Suppressor macrophage treated with lipopolysaccharide for 1 hour (primary cell): ENCODE results near the gene LBHD2.

Source experiments
- DNase-seq, 3 donors: peaks; one replicate each; pipeline ENCODE4 v3.0.0-alpha.2; 2020 to 2022

LBHD2 gene

DNA sequence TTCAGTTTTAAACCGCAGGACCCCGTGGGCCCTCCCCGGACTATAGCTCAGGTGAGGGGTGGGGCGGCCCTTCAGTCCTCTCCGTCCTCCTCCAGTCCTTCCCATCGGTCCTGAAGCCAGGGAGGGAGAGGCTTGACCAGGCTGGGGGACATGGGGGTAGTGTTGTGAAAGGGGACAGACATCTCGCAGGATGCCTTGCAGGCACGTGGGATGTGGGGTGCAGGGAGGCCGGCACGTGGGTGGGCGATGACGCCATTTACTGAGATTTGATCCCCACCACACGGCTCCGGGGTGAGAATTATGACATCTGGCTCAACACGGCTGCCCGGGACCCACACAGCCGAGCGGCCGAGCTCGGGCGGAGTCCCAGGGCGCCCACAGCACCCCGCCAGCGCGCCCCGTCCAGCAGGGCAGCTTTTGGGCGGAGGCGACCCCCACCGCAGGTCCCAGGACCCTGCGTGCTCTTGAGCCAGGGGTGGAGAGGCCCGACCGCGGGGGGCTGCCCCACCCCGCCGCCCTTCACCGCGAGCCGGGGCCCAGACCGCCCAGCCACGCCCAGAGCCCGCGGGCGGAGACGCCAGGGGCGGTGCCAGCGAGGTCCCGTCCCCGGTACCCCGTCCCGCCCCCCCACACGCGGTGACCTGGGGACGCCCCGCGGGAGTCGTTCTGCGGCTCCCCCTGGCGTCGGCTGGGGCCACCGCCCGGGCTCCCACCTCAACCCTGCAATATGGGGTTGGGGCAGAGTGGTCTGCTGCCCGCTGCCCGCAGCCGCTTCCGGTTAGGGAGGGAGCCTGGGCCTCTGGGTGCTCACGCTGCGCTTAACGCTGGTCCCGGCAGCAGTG lies 7.3 kb downstream of the LBHD2 start:
- peak; percentile 73 to 94 (median 84) for DNase-seq

DNA sequence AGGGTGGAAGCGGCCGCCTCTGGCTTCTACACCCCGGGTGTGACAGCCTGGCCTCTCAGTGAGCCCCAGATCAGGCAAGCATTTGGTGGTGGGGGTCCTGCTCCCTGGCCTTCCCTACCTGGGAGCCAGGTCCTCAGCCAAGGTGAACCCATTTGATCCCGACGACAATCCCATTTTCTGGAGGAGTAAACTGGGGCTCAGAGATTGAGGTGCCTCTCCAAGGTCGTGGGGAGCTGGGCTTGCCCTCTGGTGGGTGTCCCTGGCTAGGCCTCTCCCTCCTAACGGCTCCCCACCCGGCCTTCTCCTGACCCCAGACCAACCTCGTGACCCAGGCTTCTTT lies 7.8 kb downstream of the LBHD2 start:
- no peak for DNase-seq

DNA sequence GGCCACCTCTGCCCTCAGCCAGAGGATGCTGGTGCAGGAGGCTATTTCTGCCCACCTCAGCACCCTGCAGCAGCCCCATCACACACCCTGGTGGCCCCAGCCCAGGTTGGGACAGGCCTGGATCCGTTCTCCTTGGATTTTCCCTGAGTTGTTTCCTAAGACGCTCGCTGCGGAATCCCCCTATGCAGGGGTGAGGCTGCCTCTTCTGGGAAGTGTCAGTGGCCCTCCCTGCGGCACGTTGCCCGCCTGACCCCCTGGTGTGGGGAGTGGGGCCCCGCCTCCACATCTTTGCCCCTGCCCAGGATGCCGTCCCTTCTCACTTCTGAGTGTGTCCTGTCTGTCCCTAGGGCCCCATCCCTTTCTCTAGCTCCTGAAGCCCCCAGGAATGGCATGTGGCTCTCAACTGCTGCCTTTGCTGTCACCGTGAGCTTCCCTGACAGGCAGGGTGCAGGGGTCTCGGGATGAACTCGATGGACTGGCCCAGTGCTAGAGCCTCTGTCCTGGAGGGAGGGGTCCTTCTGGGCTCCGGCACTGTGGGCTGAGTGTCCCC lies 9.9 kb downstream of the LBHD2 start:
- no peak for DNase-seq

DNA sequence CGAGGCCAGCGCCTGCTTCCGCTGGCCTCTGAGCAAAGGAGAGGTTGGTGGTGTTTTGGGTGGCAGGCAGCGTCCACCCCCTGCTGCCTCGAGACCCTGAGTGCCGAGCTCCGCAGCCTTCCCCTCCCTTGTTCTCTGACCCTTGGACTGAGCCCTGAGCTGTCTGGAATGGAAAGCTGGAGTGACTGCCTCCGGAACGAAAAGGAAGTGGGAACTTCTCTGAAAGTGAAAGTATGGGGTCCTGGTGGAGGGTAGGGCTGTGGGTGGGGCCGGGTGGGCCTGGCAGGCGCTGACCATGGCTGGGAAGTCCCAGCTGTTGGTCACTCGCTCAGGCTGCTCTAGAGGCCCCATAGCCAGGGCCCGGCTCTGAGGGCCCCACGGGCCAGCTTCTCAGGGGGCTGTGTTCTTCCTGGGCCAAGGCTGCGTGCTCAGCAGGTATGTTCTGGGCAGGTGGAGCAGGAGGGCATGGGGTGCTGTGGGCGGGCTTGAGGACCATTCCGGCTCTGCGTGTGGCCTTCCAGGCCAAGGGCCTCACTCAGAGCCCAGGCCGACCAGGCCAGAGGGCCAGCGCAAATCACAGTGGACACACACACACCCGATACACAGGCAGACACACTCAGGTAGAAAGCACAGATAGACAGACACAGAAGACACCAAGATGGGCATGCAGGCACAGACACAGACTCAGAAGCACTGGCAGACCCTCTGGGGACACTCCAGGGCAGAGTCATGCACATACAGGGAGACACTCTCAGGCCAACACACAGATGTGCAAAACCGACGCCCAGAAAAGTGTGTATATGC lies 10.6 kb downstream of the LBHD2 start, which contains the start of gene EXOC3L4:
EXOC3L4 (plus strand) TSS at position 320 of the 804 bp plus-strand sequence. CDS start 5,495 bp downstream, outside the sequence.
- peak; percentile 72 to 83 (median 80) for DNase-seq

DNA sequence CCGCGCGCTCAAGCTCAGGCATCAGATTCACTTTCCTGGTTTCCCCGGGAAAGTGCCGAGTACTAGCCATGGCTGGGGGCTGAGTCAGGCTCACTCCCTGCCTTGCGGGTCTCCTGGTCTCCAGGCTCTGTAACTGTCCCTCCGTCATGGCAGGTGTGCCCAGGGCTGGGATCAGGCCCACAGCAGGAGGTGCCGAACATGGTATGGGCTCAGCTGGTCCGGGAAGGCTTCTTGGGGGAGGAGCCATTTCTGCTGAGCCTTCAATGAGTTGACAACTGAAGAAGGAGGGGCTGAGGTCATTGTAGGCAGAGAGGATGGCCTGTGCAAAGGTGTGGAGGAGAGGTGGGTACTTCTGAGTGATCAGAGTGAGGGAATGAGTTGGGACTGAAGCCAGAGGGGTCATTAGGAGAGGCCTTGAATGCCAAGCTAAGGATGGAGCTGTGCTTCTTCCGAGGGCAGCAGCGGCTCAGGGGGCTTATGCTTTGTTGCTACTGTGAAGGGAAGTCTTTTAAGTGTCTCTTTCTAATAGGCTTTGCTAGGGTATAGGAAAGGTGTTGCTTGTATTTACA lies 11.3 kb downstream of the LBHD2 start:
- no peak for DNase-seq

DNA sequence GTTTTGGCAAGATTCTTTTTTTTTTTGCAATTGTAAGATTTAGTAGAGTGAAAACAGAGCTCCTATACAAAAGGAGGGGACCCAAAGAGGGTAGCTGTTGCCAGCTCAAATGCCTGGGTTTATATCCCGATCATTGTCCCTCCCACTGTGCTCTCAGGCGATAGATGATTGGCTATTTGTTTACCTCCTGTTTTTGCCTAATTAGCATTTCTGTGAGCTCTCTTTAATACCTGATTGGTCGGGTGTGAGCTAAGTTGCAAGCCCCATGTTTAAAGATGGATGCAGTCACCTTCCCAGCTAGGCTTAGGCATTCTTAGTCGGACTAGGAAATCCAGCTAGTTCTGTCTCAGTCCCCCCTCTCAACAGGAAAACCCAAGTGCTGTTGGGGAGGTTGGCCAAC lies 12.4 kb downstream of the LBHD2 start:
- DNase-seq = no peak

DNA sequence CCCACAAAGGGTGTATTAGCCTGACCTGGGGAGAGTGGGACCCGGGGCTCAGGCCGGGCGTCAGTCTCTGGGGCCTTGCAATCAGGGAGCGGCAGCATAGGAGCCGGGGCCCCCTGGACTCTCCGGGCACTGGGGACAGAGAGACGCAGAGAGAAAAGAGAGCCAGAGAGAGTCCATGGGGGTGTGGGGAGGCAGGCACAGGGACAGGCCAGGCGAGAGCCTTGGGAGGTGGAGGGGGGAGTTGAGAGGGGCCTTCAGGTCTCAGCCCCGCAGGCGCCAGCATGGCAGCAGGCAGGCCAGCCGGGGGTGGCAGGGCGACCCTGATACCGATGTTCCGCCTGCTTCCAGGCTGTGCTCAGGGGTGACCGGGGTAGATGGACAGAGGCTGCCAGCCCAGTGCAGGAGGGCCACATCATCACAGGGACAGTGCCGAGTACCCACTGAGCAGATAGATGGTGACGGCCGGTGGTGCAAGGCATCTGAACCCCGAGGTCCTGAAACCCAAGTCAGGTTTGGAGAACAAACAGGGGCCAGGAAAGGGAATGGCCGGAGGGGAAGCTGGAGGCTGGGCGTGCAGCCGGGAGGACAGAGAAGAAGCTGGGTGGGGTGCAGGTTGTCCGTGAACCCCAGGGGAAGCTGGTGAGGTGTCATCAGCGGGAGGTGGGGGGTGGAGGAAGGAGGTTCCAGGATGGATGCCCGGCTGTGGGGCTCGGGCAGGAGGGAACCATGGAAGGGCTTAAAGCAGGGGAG lies 13.4 kb downstream of the LBHD2 start:
- DNase-seq = no peak

DNA sequence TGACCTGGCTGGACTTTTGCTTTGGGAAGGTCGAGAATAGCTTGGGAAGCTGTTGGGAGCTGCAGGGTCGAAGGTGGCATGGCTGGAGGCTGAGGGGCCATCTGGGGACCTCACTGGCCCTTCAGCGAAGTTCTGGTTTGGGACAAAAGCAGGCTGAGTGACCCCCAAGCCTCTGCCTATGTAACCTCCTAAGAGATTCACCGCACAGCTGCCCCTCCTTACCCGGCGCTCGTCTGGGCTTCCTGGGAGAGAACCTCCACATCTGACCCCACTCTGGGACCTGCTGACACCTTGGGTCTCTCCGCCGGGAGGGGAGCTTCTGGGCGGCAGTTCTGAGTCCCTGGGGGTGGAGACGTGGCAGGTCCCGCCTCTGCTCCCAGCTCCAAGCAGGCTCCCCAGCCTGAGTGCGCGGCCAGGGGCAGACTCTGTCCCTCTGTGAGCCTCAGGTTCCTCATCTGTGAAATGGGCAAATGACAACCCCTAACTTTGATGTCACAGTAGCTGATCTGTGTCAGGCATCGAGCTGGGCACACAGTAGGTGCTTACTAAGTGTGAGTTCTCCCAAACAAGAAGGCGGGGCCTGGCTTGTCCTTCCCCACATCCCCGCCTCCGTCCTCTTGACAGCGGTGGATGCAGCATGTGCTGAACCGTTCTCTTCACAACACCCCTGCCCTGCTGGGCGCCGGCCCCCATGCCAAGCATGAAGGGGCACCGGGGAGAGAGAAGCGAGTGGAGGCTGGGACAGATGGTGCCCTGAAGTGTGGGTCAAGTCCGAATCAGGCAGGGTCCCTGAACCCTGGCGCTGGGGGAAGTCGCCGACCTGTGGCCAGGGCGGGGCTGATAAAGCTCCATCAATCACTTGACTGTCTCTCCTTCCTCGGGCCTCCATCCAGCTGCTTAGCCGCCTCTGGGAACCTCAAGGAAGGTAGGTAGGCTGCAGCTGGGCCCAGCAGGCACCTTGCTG lies 14.3 kb downstream of the LBHD2 start:
- DNase-seq = no peak

DNA sequence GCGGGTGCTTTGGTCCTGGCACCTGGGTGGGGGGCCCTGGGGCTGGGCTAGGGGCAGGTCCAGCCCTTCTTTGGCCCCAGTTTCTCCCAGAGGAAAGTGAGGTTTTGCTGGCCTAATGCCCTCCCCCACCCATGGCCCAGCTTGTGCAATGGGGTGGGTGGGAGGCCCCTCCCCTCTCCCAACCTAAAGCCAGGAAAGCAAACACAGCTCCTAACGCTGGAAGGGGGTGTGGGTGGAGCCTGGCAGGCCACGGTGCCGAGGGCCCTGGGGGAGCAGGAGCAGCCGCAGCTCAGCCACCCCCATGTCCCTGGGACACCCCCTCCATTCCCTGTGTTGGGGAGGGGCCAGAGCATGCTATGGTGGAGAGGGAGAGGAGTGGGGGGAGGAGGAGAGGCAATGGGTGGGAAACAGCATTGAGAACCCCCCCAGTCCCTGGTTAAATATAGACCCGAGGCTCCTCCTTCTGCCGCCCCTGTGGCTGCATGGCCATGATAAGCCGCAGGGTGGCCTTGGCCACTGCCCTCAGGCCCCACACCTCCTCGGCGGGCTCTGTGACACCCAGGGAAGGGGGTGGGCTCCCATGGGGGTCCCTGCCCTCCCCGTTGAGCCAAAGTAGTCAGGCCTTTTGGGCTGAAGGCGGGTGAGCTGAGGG lies 15.2 kb downstream of the LBHD2 start:
- no peak for DNase-seq

DNA sequence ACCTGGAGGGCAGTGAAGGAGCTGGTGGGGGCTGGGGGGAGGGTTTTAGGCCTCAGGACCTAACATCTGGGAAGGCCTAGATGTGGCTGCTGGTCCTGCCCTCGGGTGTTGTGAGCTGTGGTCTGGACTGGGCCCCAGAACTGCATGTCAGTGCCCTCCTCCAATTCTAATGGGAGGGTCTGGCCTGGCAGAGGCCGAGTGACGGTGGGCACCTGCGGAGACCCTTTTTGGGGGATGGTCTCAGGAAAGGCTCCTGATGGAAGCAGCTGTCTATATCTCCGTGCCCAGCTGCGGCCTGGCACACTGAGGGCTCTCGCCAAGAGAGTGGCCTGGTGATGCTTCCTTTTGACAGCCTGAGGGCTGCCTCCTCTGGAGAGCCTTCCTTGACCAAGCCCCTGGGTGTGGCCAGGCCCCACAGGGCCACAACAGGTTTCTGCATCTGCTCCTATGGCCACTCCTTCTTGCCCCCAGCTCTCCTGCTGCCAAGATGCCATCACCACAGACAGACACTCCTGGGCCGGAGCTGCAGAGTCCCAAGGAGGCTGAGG lies 15.8 kb downstream of the LBHD2 start:
- DNase-seq = no peak

DNA sequence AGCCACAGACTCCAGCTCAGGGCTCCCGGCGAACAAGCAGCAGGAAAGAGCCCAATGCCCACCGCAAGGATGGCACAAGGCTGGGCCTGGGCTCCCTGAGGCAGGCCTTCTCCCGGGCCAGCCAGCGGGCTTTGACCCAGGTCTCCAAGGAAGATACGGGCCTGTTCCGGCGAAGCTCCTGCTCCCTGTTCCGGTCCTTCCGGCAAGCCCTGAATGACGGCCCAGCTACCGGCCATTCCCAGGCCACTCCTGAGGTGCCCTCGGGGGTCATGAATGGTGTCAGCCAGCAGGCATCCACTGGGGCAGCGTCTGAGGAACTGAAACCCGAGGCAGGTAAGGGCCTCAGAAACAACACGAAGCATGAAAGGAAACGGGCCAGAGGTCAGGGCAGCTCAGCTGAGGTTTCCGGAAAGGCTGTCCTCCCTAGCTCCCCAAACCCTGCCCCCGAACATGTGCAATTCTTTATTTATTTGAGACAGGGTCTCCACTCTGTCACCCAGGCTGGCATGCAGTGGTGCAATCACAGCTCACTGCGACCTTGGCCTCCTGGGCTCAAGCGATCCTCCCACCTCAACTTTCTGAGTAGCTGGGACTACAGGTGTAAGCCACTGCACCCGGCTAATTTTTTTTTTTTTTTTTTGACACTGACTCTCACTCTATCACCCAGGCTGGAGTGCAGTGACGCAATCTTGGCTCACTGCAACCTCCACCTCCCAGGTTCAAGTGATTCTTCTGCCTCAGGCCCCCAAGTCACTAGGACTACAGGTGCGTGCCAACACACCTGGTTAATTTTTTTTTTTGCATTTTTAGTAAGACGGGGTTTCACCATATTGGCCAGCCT lies 16.5 kb downstream of the LBHD2 start:
- no peak for DNase-seq

DNA sequence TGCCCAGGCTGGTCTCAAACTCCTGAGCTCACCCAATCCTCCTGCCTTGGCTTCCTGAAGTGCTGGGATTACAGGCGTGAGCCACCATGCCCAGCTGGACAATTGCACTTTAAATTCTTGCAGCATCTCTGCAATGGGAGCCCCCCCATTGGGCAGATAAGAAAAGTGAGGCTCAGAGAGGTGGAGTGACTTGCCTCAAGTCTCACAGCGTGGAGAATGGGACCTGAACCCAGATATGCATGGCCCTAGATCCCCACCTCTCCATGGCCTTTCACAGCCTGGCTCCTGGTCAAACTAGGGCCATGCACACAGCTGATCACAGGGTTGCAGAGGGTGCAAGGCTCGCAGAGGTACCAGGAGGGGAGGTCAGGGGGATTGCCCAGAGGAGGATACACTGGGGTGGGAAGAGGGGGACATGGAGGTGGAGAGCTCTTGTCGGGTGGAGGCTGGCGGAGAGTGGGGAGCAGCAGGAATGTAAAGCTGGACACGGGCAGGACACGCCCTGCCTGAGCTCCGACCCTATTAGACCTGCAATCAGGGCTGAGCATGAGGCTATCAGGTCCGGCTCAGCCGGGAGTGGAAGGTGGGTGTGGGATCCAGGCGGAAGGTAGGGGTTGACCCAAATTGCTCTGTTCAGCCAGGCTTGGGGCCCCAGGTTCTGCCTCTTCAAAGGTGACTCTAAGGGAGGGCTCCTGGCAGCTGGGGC lies 17.4 kb downstream of the LBHD2 start:
- no peak for DNase-seq

DNA sequence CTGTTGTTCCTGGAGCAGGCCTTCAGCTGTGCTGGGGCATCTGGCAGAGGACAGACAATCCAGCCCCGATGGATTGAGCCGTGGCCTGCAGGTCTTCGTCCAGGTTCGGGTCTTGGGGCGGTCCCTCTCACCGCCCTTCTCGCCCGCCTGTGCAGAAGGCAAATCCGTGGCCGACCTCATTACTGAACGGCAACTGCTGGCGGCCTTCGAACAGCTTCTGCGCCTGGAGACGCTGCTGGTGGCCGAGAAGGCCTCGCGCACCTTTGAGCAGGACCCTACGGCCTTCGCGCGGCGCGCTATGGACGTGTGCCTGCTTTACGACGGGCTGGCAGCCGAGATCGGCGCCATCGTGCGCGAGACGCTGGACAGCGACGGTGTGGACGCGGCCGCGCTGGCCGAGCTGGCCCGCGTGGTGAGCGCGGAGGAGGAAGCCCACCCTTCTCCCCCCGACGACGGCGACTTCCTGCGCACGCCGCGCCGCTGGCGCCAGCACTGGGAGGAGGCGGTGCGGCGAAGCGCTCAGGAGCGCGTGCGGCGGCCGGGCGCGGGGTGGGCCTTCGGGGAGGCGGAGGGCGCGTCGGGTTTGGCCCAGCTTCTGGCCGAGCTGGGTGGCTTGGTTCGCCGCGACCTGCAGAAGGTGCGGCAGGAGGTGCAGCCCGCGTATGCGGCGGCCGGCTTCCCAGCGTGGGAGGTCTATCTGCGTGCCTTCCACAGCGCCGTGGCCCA lies 18.1 kb downstream of the LBHD2 start:
- DNase-seq = no peak

DNA sequence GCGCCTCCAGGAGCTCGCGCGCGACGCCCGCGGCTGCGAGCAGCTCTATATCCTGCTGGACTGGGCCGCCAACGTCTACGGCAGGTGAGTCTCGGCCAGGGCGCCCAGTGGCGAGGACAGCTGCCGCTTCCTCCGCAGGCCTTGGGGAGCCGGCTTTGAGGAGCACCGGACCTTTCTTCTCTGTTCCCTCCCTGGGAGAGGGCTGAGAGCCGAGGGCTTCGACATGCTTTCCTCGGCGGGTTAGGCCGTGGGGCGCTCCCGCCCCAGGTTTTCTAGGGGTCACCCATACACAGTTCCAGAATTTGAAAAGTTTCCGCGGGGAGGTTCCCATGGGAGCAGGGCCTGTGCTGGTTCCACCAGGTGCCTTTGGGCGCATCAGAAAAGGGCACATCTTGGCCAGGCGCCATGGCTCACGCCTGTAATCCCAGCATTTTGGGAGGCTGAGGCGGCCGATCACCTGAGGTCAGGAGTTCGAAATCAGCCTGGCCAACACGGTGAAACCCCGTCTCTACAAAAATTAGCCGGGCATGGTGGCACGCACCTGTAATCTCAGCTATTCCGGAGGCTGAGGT lies 18.8 kb downstream of the LBHD2 start:
- DNase-seq = no peak

DNA sequence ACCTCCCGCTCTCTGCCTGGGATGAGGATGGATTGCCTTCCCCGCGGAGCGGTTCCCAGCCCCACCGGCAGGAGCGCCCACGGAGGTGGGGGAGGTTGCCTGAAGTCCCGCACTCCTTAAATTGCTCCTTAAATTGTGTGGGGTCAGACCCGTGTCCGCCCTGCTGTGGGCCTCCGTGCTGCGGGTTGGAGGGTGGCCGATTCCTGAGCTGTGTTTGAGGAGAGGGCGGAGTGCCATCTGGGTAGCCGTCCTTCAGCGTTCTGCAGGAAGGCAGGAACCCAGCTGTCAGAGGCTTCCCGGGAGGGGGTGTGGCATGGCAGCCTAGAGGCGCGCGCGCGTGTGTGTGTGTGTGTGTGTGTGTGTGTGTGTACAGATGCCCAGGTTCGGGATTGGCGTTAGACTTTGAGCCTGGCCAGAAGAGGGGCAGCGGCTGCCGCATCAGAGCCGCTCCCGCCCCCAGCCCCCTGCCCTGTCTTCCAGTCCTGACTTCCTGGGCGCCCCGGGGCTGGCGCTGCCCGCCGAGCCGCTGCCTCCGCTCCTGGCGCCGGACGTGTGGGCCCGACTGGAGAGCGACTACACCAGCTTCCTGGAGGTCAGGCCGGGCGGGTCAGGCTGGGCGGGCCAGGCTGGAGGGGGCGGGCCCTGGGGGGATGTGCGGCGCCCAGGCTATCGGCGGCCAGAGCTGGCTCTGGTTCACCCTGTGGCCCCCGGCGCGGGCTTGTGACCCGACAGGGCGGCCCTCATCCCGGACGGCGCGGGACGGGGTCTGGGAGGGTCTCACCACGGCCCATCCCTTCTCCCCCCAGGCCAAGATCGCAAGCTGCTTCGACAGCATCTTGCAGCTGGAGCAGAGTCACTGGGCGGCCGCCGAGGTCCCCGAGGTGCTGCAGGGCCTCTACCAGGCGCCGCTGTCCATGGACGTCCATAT lies 19.7 kb downstream of the LBHD2 start:
- DNase-seq = peak; percentile 68 to 86 (median 73)

DNA sequence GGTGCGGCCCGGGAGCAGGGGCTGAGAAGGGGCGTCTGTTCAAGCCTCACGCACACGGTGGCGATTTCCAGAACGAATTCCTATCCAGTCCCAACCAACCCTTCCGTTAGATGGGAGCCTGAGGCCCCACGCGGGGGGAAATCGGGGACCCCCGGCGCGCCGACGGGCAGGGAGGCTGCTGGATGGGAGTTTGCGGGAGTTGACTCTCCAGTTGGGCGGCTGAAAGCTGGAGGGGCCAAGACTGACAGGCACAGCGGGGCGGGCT lies 20.3 kb downstream of the LBHD2 start:
- no peak for DNase-seq
